ENCODE results near the gene GPR34. TPM values are rescaled to one million over a fixed set of nuclear protein-coding genes. Genes with fewer than 3 reads are reported as not detected.

GPR34 gene
- total and polyA plus RNA-seq, 9 of the 15 experiments (the other 6 are each of a cell fraction or from before 2014, with no cell fraction given) = 0.13 TPM; not detected in 8

- TF ChIP-seq ZNF511 (CRISPR knock-in tag; IDR thresholded peaks at IDR 0.05) = no peak
- no peak for TF ChIP-seq BACH1 (tag; IDR thresholded peaks at IDR 0.05)
- TF ChIP-seq DNMT1 (IDR thresholded peaks at IDR 0.05) = no peak
Observed at GRCh38 chrX:41732260-41732659, 43.5 kb downstream of the GPR34 start (continued).

GRCh38 chrX:41733939-41734338, 45.2 kb downstream of the GPR34 start:
- H2AFZ ChIP-seq (ENCODE audit: low read depth, low read length) = no peak overlapping the region
- H3K4me2 ChIP-seq (ENCODE audit: insufficient read depth, low read length) = no peak overlapping the region
- no peak overlapping the region for H3K9ac ChIP-seq (ENCODE audit: insufficient read depth in 1 of 2, low read depth in 2 of 2, low read length in 2 of 2)
- BruUV-seq (replicated peaks) = no TSS peak
- intact Hi-C loops (cut with micrococcal nuclease) = loop anchor here (1.0 kb wide), 1 partner anchor 176 kb away; no protein-coding TSS in a partner anchor
- in situ Hi-C loops (cut with MboI) = no loop called here
- DNase-seq (ENCODE audit: extremely low read depth in 1 of 4, low spot score in 3 of 4) = no peak
- H3K9me1 ChIP-seq (ENCODE audit: control insufficient read depth, insufficient read depth, low read length) = no peaks in the 10 kb centered on the region
- no peaks in the 10 kb centered on the region for H3K9me3 ChIP-seq (replicated peaks; ENCODE audit: control insufficient read depth, insufficient read depth, low read depth, low read length)
- no peak overlapping the region for H3K4me3 ChIP-seq
- CTCF ChIA-PET (ENCODE audit: low intra/inter-chr PET ratio) = interaction anchor here (1.3 kb wide), 1 partner anchor 175 kb away, joined by 3 read pairs; no protein-coding TSS in a partner anchor
- WGBS (ENCODE audit: insufficient coverage, low coverage, missing lambda C conversion rate) = 25% methylated on average over 1 of the region's 1 CpG
- H3K79me2 ChIP-seq (ENCODE audit: control insufficient read depth, insufficient read depth, low read length) = no peaks in the 10 kb centered on the region
- no peak for FAIRE-seq
- TF ChIP-seq ZBTB1 (CRISPR knock-in tag; IDR thresholded peaks at IDR 0.05; ENCODE audit: borderline replicate concordance, low read depth) (no peak), FOXM1 (IDR thresholded peaks at IDR 0.05; ENCODE audit: low read depth) (no peak), FOXM1 (CRISPR knock-in tag; IDR thresholded peaks at IDR 0.05; ENCODE audit: low read depth) (no peak), MXD1 (CRISPR knock-in tag; IDR thresholded peaks at IDR 0.05; ENCODE audit: borderline replicate concordance, poor library complexity, severe bottlenecking) (no peak), NFE2 (IDR thresholded peaks at IDR 0.05; ENCODE audit: low read depth) (no peak), ZNF77 (CRISPR knock-in tag; IDR thresholded peaks at IDR 0.05) (no peak), GABPA (tag; conservative IDR thresholded peaks at IDR 0.05; ENCODE audit: low read depth) (no peak), DPF2 (IDR thresholded peaks at IDR 0.05) (no peak), PHTF2 (CRISPR knock-in tag; IDR thresholded peaks at IDR 0.05) (no peak), CREM (IDR thresholded peaks at IDR 0.05; ENCODE audit: low read depth) (no peak), ELK3 (CRISPR knock-in tag; IDR thresholded peaks at IDR 0.05) (no peak), CBFA2T2 (conservative IDR thresholded peaks at IDR 0.05) (no peak), ZFP36 (IDR thresholded peaks at IDR 0.05; ENCODE audit: low read depth, low read length, partially characterized antibody) (no peak)
- H4K20me1 ChIP-seq (replicated peaks; ENCODE audit: control insufficient read depth, insufficient read depth, low read length) = no peaks in the 10 kb centered on the region
- ATAC-seq = no peak
- no peaks in the 10 kb centered on the region for H3K36me3 ChIP-seq (ENCODE audit: control insufficient read depth, insufficient read depth, low read length)
- POLR2A ChIA-PET = no interaction called here
- no peaks in the 10 kb centered on the region for H3K27me3 ChIP-seq (ENCODE audit: control insufficient read depth in 2 of 2, insufficient read depth in 2 of 2, low read length in 2 of 2)
- peaks cover 0 to 5% of the 10 kb centered on the region in 2 experiments; a peak in 2 of 5 replicates for H3K4me1 ChIP-seq (replicated peaks in 1 of 2; ENCODE audit: control insufficient read depth in 2 of 2, insufficient read depth in 2 of 2, low read length in 2 of 2)
- no peak overlapping the region for H3K27ac ChIP-seq (ENCODE audit: extremely low read depth, low read depth, low read length)

Data from K562 (cell line).